Stimulated activated CD4-positive, alpha-beta T cell treated with anti-CD3 and anti-CD28 coated beads, Interleukin-4, amount 100 ng/mL, for 1 hour (primary cell): ENCODE measurements around the gene PRKN.

Source experiments
- DNase-seq: peaks from one replicate; pipeline ENCODE4 v3.0.0-alpha.2; 2020

PRKN gene

DNA sequence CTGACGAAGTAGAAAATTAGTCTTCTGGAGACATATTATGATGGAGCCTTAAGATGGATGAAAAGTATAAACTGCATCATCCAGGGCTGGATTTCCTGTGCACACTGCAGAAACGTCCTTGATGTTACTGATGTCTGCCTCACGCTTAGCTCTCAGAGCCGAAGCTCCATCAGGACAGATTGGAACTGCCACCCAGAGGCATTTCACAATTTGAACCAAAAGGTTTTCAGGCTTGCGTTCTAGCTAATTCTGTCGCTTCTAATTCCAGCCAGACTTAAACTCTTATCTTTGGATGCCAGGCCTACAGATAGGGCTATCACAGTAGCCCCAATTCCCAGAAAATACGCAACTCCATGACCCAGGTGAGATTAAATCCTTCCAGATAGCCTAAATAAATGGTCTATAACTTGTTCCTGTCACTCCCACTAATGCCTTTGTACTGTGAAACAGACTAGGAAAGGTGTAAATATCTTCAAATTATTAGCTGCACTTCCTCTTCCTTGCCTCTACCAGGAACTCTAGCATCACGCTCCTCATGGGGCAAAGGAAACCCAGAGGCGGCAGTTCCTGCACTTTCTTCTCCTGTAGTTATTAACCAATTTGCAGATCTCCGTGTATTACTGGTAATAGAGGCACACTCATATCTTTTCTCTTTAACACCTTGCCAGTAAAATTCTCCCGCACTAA, 634.6 kb downstream of the PRKN start:
- DNase-seq = no peak

GRCh38 chr6:162090734-162091133, 636.8 kb downstream of the PRKN start:
- DNase-seq = no peak

DNA sequence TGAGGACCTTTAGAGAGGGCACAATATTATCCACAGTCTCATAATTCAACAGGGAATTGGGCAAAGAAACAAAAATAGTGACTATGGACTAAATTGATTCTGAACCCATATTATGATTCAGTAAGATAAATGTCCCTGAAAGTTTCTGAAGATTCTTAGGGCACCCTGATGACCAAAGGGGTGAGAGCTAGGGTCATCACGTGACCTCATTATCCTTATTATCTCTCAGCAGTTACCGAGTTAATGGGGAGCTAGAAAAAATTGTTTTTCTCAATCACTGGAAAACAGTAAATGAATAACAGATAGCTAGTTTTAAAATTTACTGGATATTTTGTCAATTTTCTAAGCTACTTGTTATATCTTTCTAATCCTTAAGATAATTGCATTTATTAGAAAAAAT, 639.5 kb downstream of the PRKN start:
- DNase-seq = no peak

DNA sequence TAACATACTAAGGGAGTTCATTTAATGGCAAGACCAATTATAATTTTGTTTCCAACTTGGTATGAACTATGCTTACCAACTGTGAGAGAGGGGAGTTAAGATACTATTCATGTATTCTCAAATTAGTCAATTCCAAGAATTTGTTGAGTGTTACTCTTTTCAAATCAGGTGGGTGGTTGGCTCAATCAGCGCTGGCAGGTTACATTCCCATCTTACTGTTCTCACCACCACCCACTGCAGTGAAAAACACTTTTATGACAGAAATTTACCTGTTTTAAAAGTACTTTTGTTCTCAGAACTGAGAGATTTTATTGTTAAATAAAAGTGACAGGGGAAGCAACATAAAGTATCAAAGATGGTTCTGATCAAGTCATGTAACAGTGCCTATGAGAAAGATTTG, 642.0 kb downstream of the PRKN start:
- DNase-seq = no peak

- DNase-seq = no peak
Measured at GRCh38 chr6:162082520-162082919, 645.0 kb downstream of the PRKN start.

DNA sequence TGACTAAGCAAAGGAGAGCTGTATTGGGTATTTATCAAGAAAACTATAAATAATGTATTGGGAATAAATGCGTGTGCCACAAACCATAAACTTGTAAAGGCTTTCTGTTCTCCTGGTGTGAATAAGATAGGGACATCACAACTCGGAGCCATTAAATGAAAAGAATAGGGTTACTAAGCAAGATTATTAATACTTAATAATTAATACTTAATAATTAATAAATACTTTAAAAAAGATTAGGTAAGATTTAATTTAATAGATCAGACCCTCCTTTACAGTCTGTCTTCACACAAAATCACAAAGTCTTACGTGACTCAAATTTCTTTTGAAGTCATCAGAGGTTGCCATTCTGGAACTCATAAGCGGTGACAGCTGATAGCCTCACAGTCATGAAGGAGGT, 648.9 kb downstream of the PRKN start:
- DNase-seq = no peak

- DNase-seq = no peak
Measured at GRCh38 chr6:162078126-162078525, 649.4 kb downstream of the PRKN start.

DNA sequence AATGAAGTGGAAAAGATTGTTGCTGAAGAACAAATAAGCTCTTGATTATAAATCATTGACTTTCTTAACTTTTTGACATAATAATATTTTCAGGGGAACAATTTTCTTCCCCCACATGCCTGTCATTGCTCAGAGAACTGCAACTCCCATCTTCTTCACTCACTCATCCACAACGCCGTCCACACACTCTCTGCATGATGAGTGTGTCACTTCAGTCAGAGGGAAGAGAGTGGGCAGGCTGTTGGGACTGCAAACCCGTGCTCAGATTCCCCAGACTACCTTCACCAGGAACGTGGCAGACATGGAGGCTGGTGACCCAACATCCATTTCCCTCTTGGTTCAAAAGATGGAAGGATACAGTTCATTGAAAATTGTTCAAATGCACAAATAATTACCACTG, 650.8 kb downstream of the PRKN start:
- no peak for DNase-seq

DNA sequence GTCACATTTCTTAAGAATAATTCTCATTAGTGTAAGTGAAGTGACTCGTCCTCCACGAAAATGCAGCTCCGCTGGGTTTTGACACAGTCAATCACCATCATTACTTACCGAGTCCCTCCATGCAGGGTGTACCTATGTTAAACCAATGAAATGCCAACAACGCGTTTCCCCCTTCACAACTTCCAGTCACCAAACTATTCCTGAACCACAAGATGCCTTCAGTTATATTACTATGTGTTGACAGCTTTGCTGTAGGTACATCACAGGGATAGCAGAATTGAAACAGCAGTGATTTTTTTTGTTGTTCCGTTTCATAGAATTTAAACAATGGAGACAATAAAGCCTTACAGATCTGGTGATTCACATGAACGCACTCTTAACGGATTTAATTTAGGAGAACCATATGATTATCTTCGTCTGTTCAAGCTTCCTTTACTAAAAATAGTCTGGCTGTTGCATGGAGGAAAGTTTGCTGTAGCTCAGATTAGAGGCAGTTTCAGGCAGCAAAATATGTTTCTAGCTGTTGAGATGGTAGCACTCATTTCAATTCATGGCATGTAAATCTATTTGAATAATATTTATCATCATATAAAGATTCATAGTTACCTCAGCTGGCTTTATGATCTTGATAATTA, 652.8 kb downstream of the PRKN start:
- DNase-seq = no peak

DNA sequence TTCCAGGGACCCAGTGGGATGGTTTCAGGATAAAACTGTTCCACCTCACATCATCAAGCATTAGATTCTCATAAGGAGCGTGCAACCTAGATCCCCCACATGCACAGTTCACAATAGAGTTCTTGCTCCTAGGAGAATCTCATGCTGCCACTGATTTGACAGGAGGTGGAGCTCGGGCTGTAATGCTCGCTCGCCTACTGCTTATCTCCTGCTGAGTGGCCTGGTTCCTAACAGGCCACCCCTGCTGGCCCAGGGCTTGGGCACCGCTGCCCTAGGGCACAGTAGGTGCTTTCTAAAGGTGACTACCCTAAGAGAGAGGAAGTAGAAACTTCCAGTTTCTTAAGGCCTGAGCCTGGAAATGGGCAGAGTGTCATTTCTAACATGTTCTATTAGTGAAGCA, 656.9 kb downstream of the PRKN start:
- no peak for DNase-seq

DNA sequence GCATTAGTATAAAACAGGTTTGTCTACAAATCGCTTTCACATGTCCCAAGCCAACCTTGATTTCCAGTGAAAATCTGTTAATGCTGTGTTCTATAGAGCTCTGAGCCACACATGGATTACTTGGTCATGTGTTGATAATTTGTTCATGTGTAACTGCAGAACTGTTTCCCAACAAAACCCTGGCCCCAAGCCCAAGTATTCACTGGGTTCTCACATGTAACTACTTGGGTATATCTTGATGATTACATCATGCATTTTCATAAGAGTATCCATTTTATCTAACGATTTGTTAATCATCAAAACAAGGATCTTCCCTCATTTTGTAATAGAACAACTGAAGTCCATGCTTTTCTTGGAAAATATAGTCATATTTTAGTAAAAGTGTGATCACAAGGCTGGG, 657.6 kb downstream of the PRKN start:
- DNase-seq = no peak

DNA sequence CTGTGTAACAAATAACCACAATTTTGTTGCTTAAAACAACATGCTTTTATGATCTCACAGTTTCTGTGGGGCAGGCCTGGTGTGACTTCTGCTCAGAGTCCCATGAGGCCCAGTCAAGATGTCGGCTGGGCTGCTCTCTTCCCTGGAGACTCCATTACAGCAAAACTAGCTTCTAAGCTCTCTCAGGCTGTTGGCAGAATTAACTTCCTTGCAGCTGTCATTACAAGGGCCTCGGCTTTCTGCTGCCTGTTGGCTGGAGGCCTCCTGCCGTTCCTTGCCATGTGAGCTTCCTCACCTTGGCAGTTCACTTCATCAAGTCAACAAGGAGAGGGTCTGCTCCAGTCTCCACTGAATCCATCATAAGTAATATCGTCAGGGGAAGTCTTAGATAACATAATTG, 659.2 kb downstream of the PRKN start:
- no peak for DNase-seq

GRCh38 chr6:162063666-162064065, 663.9 kb downstream of the PRKN start:
- DNase-seq = no peak

DNA sequence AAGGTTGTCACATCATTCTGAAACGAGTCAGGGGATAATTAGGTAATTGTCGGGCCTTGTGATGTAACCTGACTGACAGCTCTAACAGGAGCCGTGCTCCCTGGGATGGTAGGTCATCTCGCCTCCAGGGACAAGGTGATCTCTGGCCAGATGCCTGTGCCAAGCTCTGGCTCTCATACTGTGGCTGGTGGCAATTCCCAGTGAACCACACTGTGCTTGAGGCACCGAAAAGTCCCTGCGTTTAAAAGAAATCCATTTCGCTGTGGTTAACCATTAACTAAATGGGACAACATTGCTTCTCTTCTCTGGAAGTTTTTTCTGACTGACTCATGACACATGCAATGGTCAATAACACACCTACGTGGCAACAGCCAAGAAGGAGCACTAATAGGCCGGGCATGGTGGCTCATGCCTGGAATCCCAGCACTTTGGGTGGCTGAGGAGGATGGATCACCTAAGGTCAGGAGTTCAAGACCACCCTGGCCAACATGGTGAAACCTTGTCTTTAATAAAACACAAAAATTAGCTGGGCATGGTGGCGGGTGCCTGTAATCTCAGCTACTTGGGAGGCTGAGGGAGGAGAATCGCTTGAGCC, 669.2 kb downstream of the PRKN start:
- DNase-seq = no peak

- DNase-seq = no peak
Measured at GRCh38 chr6:162056745-162057144, 670.8 kb downstream of the PRKN start.

GRCh38 chr6:162056061-162056460, 671.5 kb downstream of the PRKN start:
- no peak for DNase-seq

GRCh38 chr6:162055365-162055764, 672.2 kb downstream of the PRKN start:
- no peak for DNase-seq

- DNase-seq = no peak
Measured at GRCh38 chr6:162053084-162053483, 674.5 kb downstream of the PRKN start.

DNA sequence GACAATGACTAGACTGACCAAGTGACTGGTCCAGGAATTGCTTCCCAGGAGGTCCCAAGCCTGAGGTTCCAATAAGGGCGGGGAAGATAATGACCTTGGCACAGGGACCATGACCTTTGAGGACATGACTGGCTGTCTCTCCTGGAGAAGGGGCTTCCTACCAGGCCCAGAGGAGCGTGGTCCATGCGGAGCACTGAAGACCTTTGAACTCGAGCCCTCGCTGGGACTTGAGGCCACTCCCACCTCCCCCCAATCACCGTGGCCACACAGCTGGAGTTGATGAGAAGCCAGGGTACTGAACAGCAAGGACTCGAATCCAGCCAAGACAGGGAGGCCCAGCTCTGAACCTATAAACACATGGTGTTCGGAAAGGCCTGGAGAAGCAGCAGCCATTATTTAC, 677.0 kb downstream of the PRKN start:
- no peak for DNase-seq

- no peak for DNase-seq
Measured at GRCh38 chr6:162046324-162046723, 681.2 kb downstream of the PRKN start.

DNA sequence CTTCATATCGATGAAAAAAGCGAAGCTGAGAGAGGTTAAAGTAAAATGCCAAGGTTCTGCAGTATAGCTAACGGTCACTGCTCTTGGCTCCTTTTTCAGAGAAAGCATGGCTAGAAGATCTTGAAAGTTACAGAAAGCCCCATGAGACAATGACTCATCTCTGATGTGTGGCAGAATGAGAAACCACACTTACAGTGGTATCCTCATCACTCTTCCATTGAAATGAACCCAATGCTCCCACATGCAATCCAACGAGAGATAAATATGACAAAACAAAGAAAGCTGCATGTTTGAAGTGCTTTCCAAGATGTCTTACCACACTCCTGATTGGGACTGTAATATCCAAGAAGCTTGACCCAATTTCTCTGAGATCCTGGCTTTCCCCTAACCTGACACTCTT, 694.9 kb downstream of the PRKN start:
- no peak for DNase-seq

GRCh38 chr6:162029873-162030576, 697.5 kb downstream of the PRKN start:
- DNase-seq = no peak

GRCh38 chr6:162026843-162027242, 700.7 kb downstream of the PRKN start:
- no peak for DNase-seq

DNA sequence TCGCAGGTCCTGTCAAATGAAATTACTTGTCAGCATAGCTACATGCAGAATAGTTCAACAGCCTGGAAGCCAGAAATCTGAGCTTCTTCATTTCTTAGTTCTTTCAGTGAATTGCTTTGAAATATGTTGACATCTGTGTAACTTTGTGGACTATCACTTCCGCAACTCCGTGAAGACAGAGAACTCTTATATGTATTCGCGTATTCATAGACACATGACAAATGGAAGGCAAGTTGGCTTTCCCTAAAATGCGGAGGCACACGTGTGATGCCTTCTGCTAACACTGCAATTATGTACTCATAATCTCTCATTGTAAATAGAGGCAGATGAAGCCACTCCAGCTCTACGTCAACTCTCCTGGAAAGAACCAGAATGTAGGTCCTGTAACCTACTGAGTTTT, 701.5 kb downstream of the PRKN start:
- no peak for DNase-seq
